Activated CD4-positive, alpha-beta T cell treated with anti-CD3 and anti-CD28 coated beads, Interleukin-2, Interleukin-6, amounts not matched to agents 100 ng/mL and 50 ng/mL, durations not matched to agents 16 hours and 8 hours (primary cell): ENCODE results near the gene WDR7.
A peak's percentile ranks its signal among the peaks of the same experiment; 100 is the strongest.

Experiments used
- DNase-seq: peaks from one replicate; pipeline ENCODE4 v3.0.0-alpha.2; 2020

The WDR7 gene

DNA sequence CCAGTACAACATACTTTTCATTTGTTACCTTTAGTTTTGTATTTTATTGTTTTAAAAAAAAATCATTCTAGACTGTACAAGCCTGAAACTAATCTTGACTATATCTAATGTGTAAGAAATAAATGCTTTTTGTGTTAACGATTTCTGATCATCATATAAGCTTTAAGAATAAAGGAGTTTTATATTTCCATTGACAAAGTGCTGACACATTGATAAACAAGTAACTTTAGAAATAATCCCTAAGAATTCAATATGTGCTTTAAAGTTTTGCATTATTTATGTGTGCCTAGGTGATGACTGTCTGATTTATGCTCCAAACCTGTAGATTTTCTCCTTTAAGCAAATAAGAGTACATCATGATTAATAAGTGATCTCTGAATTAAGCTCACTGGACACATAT, 248.5 kb downstream of the WDR7 start:
- no peak for DNase-seq

DNA sequence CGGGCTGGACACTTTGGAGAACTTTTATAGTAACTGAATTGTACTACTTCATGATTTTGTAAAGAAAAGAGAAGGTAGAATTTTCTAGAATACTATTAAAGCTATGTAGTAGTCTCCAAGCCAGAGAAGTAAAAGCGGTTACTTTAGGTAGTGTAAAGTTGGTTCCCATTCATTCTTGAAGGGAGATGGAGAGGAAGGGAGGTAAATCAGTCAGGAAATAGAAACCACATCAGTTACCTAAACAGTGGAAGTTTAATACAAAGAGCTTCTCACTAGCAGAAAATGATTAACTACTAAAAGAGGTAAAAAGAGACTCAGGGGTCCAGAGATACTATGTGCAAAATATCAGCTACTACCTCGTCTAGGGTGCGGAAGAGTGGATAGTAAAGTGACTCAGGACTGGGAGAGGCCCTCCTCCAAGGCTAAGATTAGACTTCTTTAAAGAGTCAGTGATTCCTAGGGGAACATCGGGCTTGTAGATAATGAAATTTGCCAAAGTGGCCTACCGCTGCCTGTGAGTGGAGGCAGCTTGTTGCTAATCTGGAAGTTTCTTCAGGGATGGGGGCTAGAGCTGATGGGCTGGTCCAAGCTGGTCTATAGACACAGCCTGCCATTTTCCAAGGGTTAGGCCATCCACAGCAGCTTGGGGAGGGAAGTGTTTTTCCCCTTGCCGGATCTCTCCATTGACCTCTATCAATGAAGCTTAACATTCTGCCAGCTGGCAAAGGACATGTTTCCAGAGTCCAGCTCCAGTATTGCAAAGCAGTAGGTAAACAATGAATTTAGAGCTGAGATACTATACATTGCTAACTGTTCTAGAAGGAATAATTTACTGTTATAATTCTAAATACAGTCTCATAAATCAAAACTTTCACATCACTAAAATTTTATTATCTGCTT, 249.3 kb downstream of the WDR7 start:
- no peak for DNase-seq

DNA sequence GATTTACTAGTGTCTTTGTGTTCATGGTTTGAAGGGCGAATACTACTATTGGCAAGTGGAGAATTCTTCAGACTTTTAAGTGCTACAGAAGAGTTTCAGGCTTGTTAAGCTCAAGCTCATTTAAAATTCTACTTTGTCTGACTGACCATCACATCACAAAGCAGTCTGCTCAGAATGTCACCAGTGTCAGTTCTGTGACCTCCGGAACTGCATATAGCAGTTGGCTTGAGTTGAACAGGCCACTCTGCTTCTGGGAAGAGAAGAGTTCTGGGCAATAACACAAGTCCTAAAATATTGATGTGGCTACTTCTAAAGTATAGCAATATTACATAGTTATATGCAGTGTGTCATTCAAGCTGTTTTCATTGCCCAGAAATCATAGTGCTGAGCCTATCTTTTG, 250.8 kb downstream of the WDR7 start:
- no peak for DNase-seq

DNA sequence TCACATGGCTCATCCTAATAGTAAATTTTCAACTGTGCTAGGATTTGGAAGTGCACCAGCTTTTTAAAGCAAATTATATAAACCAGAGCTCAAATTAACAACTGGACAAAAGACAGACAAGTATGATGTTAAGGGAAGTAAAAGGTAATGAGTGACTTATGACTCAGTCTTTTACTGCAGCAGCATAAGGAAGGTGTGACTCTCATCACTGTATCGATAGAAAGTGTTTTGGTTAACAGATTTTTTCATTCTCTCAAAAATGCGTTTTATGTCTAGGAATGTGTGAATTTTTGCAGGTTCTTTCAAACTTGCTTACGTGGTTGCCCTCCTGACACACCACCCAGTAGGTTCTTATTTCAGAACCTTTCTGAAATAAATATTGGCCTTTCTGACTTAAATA, 251.5 kb downstream of the WDR7 start:
- DNase-seq, result no peak

DNA sequence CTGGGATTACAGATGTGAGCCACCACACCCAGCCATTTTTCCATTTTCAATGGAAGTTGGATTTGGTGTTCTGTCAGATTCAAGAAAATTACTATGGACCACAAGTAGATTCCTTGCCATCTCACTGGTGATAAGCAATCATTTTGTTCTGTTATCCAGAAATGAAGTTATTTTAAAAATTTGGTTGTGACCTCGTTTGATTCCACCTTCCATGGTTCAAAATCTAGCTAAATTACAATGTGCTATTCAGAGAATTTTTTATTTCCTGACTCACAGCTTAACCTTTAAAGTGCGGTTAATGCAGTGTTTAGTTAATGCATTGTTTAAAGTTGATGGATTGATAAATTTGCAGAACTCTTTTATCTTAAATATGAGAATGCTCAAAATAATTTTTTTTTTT, 252.5 kb downstream of the WDR7 start:
- no peak for DNase-seq

DNA sequence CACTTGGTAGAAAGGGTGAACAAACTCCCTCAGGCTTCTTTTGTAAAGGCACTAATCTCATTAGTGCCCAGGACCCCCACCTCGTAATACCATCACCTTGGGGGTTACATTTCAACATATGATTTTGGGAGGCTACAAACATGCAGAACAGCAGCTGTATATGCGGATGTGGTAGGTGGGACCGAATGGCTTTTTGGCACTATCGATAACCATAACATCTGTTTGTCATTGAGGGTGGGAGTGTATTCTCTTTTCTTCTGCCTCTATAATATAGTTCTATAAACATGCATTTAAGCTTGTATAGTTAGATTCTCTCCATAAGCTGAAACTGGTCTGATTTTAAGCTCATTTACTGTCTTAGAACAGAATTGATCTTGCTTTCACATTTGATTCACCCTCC, 256.6 kb downstream of the WDR7 start:
- no peak for DNase-seq

DNA sequence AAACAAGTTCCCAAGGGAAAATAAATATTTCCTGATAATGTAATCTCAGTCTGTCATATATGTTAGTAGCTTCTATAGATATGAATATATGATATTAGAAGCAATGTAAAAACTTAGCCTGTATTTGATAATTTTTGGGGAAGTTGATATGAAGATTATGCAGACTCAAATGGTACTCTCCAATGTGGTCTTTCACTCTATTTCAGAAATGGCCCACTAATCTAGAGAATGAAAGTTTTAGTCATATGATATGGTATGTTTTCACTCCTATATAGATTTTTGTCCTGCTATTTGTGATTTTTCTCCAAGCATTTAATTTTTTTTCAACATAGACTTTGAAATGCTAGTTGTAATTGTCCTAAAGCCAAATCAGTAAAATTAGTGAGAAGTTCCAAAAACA, 259.1 kb downstream of the WDR7 start:
- no peak for DNase-seq

DNA sequence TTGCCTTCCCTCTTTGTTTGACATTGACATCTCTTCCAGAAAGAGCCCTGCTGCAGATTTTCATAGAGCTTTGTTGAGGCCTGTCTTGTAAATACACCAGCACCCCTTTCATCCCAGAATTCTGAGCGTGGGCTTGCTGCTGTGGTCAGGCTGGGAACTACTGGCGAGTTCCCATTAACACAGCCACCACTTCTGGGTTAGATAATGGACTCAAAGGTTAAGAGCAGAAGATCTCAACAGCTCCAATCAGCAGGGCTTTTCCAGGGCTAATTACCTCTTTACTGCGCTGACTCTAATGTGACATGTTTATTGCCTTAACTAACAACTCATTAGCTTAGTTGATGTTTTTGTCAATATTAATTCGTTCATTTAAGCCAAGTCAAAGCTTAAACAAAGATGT, 259.8 kb downstream of the WDR7 start:
- no peak for DNase-seq

DNA sequence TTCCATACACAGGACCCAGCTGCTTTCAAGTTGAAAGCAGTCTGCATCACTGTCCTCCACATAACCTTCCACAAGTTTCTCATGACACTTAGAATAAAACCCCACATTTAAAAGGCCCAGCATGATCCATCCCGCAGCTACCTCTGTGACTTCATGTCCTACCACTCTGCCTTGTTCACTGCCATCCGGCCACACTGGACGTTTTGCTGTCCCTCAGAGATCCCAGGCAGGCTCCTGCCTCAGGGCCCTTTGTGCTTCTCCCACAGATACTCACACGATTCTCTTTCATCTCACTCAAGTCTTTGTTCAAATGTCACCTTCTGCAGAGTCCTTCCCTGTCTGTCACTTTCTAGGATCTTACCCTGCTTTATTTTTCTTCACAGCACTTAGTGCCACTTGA, 262.8 kb downstream of the WDR7 start:
- no peak for DNase-seq

DNA sequence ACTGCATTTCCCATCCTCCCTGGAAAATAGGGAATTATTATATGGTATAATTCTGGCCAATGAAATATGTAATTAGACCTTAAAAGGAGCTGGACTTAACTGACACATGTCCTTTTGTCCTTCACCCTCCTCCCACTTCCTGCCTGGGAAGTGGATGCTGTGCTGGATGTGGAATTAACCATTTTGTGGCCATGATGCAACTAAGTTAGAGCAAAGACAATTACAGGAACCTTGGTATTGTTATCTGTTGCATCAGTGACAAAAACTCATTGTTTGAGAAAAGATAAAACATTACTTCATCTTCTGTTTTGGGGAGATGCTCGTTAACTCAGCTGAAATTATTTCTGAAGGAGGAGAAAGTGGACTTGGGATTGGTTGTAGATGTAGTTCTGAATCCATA, 268.0 kb downstream of the WDR7 start:
- DNase-seq, result no peak

DNA sequence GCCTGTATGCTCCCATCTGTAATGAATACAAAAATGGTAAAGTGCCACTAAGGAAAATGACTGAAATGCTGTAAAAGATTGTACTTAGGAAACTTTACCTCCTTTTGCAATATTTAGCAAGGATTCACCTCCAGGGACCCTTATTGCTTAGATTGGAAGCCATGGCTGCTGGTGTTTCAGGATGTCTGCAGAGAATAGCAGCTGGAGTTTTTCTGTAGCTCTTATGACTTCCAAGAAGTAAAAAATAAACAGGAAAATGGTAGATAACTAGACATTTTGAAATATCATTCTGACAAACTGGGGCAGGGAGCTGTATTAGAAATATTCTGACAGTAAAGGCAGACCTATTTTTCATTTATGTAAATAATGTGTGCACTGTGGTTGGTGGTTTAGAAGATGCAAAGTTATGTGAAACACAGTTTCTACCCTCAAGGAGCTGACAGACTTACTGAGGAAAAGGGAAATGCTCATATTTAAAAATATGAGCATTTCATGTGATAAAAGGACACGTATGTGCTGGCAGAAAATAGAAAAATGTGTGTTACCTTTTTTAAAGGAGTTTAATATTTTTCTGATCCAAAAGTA, 270.8 kb downstream of the WDR7 start:
- peak; percentile 34 for DNase-seq

DNA sequence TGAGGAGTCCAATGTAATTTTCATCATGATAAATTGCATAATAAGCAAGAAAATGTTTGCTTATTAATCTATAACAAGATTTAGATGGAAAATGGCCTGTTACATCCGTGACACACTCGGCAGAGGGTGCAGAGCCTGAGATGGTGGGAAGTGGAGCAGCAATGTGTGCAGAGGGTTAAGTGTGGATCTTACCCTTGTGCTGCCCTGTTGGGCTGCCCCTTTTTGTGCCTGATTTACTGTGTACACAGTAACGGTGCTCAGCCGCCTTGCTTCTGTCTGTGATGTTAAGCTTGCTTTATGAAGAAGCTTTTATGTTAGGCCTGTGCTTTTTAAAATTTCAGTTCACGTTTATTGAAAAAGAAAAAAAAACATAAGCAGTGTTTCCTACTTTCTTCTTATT, 275.6 kb downstream of the WDR7 start:
- DNase-seq, result no peak

DNA sequence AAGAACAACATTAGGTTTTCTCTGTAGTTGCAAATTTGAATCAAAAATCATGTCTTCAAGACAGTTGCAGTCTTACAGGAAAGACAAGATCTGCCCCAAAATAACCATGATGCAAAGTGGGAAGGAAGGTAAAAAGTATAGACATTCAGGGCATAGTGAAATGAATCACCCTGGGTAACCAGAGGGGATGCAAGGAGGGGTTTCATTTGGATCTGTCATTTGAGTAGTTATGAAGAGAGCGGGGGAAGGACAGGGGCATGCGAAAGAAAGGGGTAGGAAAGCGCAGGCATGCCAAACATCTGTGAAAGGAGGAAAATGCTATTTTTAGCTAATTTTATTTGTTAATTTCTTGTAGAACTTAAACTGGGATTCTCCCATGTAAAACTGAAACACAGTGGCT, 276.6 kb downstream of the WDR7 start:
- DNase-seq, result peak; percentile 72

DNA sequence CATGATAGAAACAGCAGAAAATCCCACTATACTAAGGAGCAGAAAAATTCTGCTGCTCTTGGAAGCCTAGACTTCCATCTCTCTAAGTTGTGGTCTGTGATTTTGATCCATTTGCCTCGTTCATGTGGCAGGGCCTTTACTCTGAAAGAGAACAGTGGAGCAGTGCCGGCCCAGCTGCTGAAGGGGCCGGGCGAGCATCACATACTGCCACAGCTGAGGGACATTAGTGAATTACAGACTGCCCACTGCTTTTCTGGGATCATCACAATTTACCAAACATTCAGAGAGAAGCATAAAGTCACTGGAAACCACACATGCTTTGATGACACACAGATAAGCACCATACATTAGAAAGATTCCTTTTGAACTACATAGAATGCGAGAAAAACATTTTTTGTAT, 278.7 kb downstream of the WDR7 start:
- no peak for DNase-seq

DNA sequence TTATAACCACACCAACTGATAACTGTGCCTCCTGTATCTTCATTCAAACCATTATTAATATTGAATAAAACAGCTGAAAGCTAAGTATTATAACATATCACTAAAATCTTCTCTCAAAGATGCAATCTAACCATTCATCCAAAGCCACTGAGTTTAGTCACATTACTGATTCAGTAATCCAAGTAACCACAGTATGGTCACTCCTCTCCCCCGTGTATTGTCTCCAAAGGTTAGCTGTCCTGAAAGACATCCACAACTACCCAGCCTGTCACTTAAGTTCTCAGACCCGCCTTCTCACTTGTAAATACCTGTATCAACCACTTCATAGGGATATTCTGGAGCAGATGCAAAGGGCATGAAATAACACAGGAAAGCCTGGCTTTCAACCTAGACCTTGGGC, 282.3 kb downstream of the WDR7 start:
- peak; percentile 14 for DNase-seq

DNA sequence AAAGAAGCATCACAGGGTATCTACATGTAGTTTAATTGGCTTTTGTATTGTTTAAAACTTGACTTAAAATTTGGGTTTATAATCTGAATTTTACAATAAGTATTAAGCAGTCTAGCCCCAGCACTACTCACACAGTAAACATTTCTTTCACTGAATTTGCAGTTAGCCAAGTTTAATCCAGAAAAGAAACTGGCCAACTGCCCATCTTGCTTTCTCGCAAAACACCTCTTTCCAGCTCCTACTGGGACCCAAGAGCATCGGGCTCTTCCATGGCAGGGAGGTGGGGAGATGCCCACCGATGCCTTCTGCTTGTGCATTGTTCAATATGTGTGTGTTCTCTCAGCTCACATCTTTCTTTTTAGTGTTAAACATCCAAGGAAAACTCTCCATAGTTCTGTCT, 283.0 kb downstream of the WDR7 start:
- no peak for DNase-seq

DNA sequence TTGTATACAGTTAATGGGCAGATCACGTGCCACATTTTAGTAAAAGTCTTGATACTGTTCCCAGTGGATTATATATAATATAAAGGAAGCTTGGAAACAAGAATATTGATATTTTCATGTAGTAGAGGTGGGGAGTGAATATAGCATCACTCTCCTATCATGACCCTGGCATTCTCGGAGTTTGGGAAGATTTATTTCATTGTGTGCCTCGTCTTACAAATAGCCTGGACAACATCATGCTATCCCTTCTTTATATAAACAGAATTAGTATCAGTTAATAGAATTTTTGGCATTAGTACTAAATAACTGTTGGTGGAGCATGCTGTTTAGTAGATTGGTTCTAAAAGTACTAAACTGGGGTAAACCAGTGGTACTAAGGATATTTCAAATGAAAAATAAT, 283.7 kb downstream of the WDR7 start:
- no peak for DNase-seq

DNA sequence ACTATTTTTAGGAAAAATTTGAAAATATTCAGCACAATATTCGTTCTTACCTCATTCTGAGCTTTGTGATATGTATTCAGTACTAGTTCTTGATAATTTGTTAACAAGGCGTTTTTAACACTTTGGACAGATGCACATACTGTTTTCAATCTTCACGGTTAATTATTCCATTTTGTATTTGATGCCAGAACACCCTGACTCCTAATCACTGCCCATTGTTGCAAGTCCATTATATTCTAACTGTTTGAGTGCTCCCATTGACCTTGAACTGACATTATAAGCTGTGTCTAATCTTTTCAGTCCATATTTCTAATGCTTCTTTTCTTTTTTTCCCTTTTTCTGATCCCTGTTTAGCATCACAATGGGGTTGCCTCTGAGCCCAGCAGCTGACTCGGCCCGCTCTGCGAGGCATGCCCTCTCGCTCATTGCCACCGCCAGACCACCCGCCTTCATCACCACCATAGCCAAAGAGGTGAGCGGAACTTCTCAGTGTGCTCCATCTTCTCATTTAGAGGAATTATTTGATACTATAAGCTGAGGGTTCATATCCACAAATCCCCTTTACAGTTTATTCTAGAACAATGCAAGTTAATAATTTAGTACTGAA, 284.4 kb downstream of the WDR7 start:
- no peak for DNase-seq

DNA sequence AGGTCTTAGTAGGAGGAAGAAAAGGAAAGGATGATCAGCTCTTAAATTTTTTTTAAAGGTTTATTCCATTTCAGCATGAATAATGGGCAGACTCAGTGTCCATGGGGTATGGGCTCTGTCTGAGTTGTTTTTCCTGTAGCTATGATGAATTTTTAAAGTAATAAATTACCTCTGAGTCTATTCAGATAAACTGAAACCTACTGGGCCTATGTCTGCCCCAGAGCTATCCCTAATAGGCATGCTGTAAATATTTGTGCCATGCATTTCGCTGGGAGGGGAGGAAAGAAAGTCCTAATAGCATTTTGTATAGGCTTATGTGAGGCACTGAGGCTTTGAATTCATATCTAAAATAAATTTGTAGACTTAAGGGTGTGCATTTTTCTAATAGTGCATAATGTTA, 285.3 kb downstream of the WDR7 start:
- DNase-seq, result no peak

DNA sequence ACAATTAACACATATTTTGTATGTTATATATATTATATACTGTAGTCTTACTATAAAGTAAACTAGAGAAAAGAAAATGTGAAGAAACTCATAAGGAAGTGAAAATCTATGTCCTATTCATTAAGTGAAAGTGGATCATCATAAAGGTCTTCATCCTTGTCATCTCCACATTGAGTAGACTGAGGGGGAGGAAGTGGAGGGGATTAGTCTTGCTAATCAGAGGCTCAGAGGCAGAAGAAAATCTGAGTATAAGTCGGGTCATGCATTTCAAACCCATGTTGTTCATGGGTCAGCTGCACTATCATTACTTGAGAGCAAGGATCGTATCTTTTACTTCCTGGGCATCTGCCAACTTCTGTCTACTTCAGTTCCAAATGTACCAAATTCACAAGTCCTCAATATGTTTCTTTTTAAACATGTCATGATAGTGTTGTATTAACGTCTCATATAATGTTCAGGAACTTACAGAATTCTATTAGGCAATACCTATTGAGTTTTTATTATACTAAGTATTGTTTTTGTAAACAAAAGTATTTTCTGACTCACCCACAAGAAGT, 286.8 kb downstream of the WDR7 start:
- no peak for DNase-seq

DNA sequence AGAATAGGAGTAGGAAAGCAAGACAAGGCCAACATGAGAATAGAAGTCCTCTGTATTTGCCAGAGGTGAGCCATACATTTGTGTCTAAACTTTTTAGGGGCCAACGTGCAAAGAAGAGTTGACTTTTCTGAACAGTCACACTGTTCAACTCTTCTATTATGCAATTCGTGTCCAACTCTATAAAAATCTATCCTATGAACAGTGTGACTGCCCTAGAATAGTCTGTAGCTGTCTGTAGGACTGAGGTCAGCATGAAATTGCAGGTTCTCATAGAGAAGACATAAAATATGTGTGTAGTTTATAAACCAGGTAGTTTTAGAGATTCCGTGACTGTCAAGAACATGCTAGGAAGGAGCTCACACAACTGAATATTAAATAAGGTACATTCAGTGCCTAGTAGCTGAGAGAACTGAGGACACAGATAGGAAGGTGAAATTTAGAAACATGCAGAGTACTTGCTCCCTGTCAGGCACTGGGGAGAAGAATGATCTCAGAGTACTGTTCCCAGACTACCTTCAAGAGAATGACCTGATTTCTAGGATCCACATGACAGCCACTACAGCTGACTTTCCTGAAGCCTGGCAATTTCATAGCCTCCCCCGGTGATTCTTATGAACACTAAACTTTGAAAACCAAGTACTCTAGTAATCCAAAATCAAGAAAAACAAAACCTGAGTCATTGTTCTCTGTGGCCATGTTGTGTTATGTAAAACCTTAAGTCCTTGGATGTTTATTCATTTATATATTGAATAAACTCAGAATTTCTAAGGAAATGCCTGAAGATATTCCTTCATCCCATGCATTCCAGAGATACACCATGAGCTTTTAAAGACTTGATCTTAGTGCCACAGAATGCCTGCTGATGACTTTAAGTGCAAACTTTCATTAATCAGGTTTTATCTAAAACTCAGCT, 294.3 kb downstream of the WDR7 start:
- DNase-seq, result no peak

DNA sequence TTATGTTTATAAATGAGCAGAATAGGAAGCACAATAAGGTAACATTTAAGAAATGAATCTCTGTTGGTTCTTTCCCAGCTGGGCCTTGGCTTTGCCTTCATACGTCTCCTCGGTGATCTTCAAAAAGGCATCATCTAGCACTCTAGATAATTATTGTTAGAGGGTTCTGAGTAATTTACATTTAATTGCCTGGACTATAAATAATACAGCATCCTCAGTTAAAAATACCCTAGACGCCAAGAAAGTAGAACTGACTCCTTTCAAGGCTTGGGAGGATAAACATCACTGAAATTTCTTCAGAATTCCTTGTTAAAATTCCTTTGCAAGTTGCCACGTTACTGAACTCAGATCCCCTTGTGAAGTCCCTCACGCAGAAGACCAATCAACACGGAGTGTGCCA, 296.1 kb downstream of the WDR7 start:
- DNase-seq, result no peak

DNA sequence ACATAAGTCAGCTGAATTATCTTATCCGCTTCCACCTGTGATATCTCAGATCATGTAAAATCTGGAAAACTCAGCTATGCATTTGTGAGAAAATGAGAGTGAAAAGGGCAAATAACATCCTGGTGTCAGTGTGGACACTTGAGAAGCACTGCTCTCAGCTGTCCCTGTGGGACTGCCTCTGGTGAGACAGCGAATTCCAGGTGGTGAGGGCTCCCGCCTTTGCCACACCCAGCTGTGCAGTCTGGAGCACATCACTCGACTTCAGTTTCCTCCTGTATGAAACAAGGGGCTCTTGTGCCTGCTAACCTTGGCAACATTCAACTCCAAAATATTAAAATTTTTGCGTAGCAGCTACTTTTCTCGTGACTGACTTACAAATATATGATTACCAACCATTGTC, 300.9 kb downstream of the WDR7 start:
- no peak for DNase-seq
